GM23338 (cell line): ENCODE data around the gene M1AP. TPM values are rescaled to one million over a fixed set of nuclear protein-coding genes. Genes with fewer than 3 reads are reported as not detected.

Source experiments
- ETS1 ChIP-seq: IDR thresholded peaks from 2 replicates; pipeline ENCODE4 v1.6.1; 2016; ENCODE audit warnings: antibody characterized with exemption
- EZH2 ChIP-seq: fragments of 200-600 bp; sonication (generic); IDR thresholded peaks from one replicate; pipeline ENCODE4 v1.8.0; 2017; ENCODE audit warnings: antibody characterized with exemption, mild to moderate bottlenecking, low read depth; ENCODE audit not compliant: unreplicated experiment
- REST ChIP-seq: IDR thresholded peaks from one replicate; pipeline ENCODE4 v1.6.1; 2018; ENCODE audit warnings: antibody characterized with exemption; ENCODE audit not compliant: unreplicated experiment
- ZNF331 ChIP-seq: fragments of 250-450 bp; sonication (Bioruptor Pico); IDR thresholded peaks from 2 replicates; pipeline ENCODE4 v1.5.0; 2020; ENCODE audit warnings: low read depth, mild to moderate bottlenecking, moderate library complexity
- polyA plus RNA-seq: library from polyadenylated mRNA; unstranded; fragments of >200 nt; fragmentation: Nextera tagmentation; extraction: Ambion mirVana; gene quantifications from 2 replicates; pipeline ENCODE4 v1.2.1, GENCODE V29; 2016
- total RNA-seq: library from RNA; depleted of rRNA; stranded (reverse); fragments of >200 nt; shearing (Covaris generic); gene quantifications from 2 replicates; pipeline ENCODE4 v1.2.3, GENCODE V29; 2014
- TF ChIP-seq, protein P1 (sequence below): fragments of 250-450 bp; sonication (Bioruptor Pico); IDR thresholded peaks from 2 replicates; pipeline ENCODE4 v1.5.0; 2020; ENCODE audit warnings: mild to moderate bottlenecking, moderate library complexity
- TF ChIP-seq, protein P2 (sequence below), 2 experiments: fragments of 200-600 bp in 1 of 2; sonication (generic) in 1 of 2; conservative IDR thresholded peaks; 2 replicates each; pipeline versions ENCODE4 v1.5.1 to v1.6.1; 2016 to 2017; ENCODE audit warnings: antibody characterized with exemption in 2 of 2, low read depth in 2 of 2, mild to moderate bottlenecking in 2 of 2, moderate library complexity in 1 of 2

M1AP gene
- total and polyA plus RNA-seq, 2 experiments from 2014 or later: 5.1 to 12.1 TPM

GRCh38 chr2:74581463-74581862 lies 66.7 kb downstream of the M1AP start (continued):
- TF ChIP-seq, protein P1, sequence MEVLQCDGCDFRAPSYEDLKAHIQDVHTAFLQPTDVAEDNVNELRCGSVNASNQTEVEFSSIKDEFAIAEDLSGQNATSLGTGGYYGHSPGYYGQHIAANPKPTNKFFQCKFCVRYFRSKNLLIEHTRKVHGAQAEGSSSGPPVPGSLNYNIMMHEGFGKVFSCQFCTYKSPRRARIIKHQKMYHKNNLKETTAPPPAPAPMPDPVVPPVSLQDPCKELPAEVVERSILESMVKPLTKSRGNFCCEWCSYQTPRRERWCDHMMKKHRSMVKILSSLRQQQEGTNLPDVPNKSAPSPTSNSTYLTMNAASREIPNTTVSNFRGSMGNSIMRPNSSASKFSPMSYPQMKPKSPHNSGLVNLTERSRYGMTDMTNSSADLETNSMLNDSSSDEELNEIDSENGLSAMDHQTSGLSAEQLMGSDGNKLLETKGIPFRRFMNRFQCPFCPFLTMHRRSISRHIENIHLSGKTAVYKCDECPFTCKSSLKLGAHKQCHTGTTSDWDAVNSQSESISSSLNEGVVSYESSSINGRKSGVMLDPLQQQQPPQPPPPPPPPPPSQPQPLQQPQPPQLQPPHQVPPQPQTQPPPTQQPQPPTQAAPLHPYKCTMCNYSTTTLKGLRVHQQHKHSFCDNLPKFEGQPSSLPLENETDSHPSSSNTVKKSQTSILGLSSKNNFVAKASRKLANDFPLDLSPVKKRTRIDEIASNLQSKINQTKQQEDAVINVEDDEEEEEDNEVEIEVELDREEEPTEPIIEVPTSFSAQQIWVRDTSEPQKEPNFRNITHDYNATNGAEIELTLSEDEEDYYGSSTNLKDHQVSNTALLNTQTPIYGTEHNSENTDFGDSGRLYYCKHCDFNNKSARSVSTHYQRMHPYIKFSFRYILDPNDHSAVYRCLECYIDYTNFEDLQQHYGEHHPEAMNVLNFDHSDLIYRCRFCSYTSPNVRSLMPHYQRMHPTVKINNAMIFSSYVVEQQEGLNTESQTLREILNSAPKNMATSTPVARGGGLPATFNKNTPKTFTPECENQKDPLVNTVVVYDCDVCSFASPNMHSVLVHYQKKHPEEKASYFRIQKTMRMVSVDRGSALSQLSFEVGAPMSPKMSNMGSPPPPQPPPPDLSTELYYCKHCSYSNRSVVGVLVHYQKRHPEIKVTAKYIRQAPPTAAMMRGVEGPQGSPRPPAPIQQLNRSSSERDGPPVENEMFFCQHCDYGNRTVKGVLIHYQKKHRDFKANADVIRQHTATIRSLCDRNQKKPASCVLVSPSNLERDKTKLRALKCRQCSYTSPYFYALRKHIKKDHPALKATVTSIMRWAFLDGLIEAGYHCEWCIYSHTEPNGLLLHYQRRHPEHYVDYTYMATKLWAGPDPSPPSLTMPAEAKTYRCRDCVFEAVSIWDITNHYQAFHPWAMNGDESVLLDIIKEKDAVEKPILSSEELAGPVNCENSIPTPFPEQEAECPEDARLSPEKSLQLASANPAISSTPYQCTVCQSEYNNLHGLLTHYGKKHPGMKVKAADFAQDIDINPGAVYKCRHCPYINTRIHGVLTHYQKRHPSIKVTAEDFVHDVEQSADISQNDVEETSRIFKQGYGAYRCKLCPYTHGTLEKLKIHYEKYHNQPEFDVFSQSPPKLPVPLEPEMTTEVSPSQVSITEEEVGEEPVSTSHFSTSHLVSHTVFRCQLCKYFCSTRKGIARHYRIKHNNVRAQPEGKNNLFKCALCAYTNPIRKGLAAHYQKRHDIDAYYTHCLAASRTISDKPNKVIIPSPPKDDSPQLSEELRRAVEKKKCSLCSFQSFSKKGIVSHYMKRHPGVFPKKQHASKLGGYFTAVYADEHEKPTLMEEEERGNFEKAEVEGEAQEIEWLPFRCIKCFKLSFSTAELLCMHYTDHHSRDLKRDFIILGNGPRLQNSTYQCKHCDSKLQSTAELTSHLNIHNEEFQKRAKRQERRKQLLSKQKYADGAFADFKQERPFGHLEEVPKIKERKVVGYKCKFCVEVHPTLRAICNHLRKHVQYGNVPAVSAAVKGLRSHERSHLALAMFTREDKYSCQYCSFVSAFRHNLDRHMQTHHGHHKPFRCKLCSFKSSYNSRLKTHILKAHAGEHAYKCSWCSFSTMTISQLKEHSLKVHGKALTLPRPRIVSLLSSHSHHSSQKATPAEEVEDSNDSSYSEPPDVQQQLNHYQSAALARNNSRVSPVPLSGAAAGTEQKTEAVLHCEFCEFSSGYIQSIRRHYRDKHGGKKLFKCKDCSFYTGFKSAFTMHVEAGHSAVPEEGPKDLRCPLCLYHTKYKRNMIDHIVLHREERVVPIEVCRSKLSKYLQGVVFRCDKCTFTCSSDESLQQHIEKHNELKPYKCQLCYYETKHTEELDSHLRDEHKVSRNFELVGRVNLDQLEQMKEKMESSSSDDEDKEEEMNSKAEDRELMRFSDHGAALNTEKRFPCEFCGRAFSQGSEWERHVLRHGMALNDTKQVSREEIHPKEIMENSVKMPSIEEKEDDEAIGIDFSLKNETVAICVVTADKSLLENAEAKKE: no peak
- TF ChIP-seq ETS1 (no peak), EZH2 (no peak), REST (no peak), ZNF331 (no peak)
- TF ChIP-seq, protein P2, sequence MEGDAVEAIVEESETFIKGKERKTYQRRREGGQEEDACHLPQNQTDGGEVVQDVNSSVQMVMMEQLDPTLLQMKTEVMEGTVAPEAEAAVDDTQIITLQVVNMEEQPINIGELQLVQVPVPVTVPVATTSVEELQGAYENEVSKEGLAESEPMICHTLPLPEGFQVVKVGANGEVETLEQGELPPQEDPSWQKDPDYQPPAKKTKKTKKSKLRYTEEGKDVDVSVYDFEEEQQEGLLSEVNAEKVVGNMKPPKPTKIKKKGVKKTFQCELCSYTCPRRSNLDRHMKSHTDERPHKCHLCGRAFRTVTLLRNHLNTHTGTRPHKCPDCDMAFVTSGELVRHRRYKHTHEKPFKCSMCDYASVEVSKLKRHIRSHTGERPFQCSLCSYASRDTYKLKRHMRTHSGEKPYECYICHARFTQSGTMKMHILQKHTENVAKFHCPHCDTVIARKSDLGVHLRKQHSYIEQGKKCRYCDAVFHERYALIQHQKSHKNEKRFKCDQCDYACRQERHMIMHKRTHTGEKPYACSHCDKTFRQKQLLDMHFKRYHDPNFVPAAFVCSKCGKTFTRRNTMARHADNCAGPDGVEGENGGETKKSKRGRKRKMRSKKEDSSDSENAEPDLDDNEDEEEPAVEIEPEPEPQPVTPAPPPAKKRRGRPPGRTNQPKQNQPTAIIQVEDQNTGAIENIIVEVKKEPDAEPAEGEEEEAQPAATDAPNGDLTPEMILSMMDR (conservative IDR thresholded peaks at IDR 0.05; ENCODE audit: low read depth in 2 of 2): no peak
